GM23248 (cell line): ENCODE data around the gene PEX26. TPM values are rescaled to one million over a fixed set of nuclear protein-coding genes. Genes with fewer than 3 reads are reported as not detected.

Source experiments
- DNase-seq: peaks from one replicate; pipeline ENCODE4 v3.0.0-alpha.2; 2015
- H2AFZ ChIP-seq: fragments of 200-600 bp; sonication (generic); 2 replicates; pipeline ENCODE4 v1.6.1; 2016; ENCODE audit warnings: antibody characterized with exemption
- H3F3A ChIP-seq: fragments of 200-600 bp; sonication (generic); 2 replicates; pipeline ENCODE4 v1.6.1; 2016; ENCODE audit warnings: mild to moderate bottlenecking, antibody characterized with exemption, mixed run types; ENCODE audit not compliant: insufficient read depth
- H3K27ac ChIP-seq: fragments of 200-600 bp; sonication (generic); 2 replicates; pipeline ENCODE4 v1.5.1; 2016; ENCODE audit warnings: mild to moderate bottlenecking
- H3K27me3 ChIP-seq: fragments of 200-600 bp; sonication (generic); replicated peaks from 2 replicates; pipeline ENCODE4 v1.6.1; 2016; ENCODE audit warnings: mild to moderate bottlenecking; ENCODE audit not compliant: insufficient read depth
- H3K36me3 ChIP-seq: fragments of 200-600 bp; sonication (generic); 2 replicates; pipeline ENCODE4 v1.6.1; 2016; ENCODE audit warnings: low read depth, mild to moderate bottlenecking
- H3K4me1 ChIP-seq: fragments of 200-600 bp; sonication (generic); 2 replicates; pipeline ENCODE4 v1.6.1; 2016; ENCODE audit warnings: mild to moderate bottlenecking; ENCODE audit not compliant: insufficient read depth
- H3K4me2 ChIP-seq: fragments of 200-600 bp; sonication (generic); one replicate; pipeline ENCODE4 v1.6.1; 2016; ENCODE audit warnings: mild to moderate bottlenecking; ENCODE audit not compliant: unreplicated experiment
- H3K4me3 ChIP-seq: fragments of 200-600 bp; sonication (generic); 2 replicates; pipeline ENCODE4 v1.5.1; 2016; ENCODE audit warnings: mild to moderate bottlenecking
- H3K79me2 ChIP-seq: fragments of 200-600 bp; sonication (generic); 2 replicates; pipeline ENCODE4 v1.6.1; 2016; ENCODE audit warnings: mild to moderate bottlenecking; ENCODE audit not compliant: insufficient read depth
- H3K9ac ChIP-seq: fragments of 200-600 bp; sonication (generic); 2 replicates; pipeline ENCODE4 v1.6.1; 2016; ENCODE audit warnings: mild to moderate bottlenecking
- H3K9me2 ChIP-seq: fragments of 200-600 bp; sonication (generic); 2 replicates; pipeline ENCODE4 v1.6.1; 2016; ENCODE audit warnings: mixed run types, mild to moderate bottlenecking, moderate library complexity; ENCODE audit not compliant: insufficient read depth
- H3K9me3 ChIP-seq: fragments of 200-600 bp; sonication (generic); one replicate; pipeline ENCODE4 v1.6.1; 2017; ENCODE audit warnings: low read depth
- H4K20me1 ChIP-seq: fragments of 200-600 bp; sonication (generic); 2 replicates; pipeline ENCODE4 v1.6.0; 2016; ENCODE audit not compliant: insufficient read depth
- EZH2 ChIP-seq: fragments of 200-600 bp; sonication (generic); IDR thresholded peaks from 2 replicates; pipeline ENCODE4 v1.6.1; 2018; ENCODE audit warnings: antibody characterized with exemption, mild to moderate bottlenecking; ENCODE audit not compliant: insufficient read depth, poor library complexity, severe bottlenecking
- EZH2phosphoT487 ChIP-seq: fragments of 200-600 bp; sonication (generic); IDR thresholded peaks from 2 replicates; pipeline ENCODE4 v1.6.1; 2018; ENCODE audit warnings: antibody characterized with exemption, moderate library complexity, mild to moderate bottlenecking, low read depth; ENCODE audit not compliant: insufficient read depth
- WGBS, 2 experiments: methylation state at CpG; one replicate each; pipeline ENCODE4 v1.1.6; 2015 to 2017; ENCODE audit warnings: low lambda C conversion rate in 2 of 2, low coverage in 1 of 2; ENCODE audit errors: missing lambda C conversion rate in 2 of 2; 5-methylcytosine and 5-hydroxymethylcytosine counted together
- in situ Hi-C: fragments of 300-500 bp; cut with MboI; formaldehyde crosslinking; loops from 2 replicates; pipeline ENCODE4 v1.15.0; 2020
- polyA plus RNA-seq: library from polyadenylated mRNA; unstranded; fragments of >200 nt; fragmentation: Nextera tagmentation; extraction: Ambion mirVana; gene quantifications from 2 replicates; pipeline ENCODE4 v1.2.1, GENCODE V29; 2016
- total RNA-seq: library from RNA; depleted of rRNA; stranded (reverse); fragments of >200 nt; shearing (Covaris generic); gene quantifications from 2 replicates; pipeline ENCODE4 v1.2.3, GENCODE V29; 2014

PEX26 gene
- total and polyA plus RNA-seq, 2 experiments from 2014 or later = 4.7 to 32.2 TPM

GRCh38 chr22:18126606-18127005 lies 48.8 kb downstream of the PEX26 start:
- WGBS, 2 experiments = 94 to 96% methylated on average over 18 of the region's 18 CpGs
- no peaks in the 10 kb centered on the region for H3K4me1 ChIP-seq
- H3K4me3 ChIP-seq = no peak overlapping the region
- H3K4me2 ChIP-seq = no peak overlapping the region
- no peak for DNase-seq
- H3K27ac ChIP-seq = no peak overlapping the region
- H3K9me2 ChIP-seq = no peaks in the 10 kb centered on the region
- H3K79me2 ChIP-seq = no peaks in the 10 kb centered on the region
- H3F3A ChIP-seq = no peaks in the 10 kb centered on the region
- no peak overlapping the region for H2AFZ ChIP-seq
- TF ChIP-seq EZH2phosphoT487 (no peak), EZH2 (no peak)
- no peaks in the 10 kb centered on the region for H4K20me1 ChIP-seq
- H3K27me3 ChIP-seq = no peaks in the 10 kb centered on the region
- no peaks in the 10 kb centered on the region for H3K9me3 ChIP-seq
- no peaks in the 10 kb centered on the region for H3K36me3 ChIP-seq
- in situ Hi-C loops = no loop called here
- no peak overlapping the region for H3K9ac ChIP-seq

- in situ Hi-C loops = no loop called here
- no peak overlapping the region for H3K4me2 ChIP-seq
- DNase-seq = no peak
Measured at GRCh38 chr22:18130018-18130417, 52.2 kb downstream of the PEX26 start.

GRCh38 chr22:18130699-18131429 lies 53.1 kb downstream of the PEX26 start:
- H3F3A ChIP-seq = no peaks in the 10 kb centered on the region
- no peak for TF ChIP-seq EZH2
- TF ChIP-seq EZH2phosphoT487 = no peak
- no peak overlapping the region for H3K27ac ChIP-seq
- no peaks in the 10 kb centered on the region for H3K79me2 ChIP-seq
- 90% methylated on average over 20 of the region's 20 CpGs for WGBS, 2 experiments
- no peaks in the 10 kb centered on the region for H3K4me1 ChIP-seq
- H3K9me3 ChIP-seq = no peaks in the 10 kb centered on the region
- no peaks in the 10 kb centered on the region for H3K36me3 ChIP-seq
- in situ Hi-C loops = no loop called here
- no peak overlapping the region for H3K9ac ChIP-seq
- H4K20me1 ChIP-seq = no peaks in the 10 kb centered on the region
- H3K4me2 ChIP-seq = no peak overlapping the region
- H3K4me3 ChIP-seq = no peak overlapping the region
- no peaks in the 10 kb centered on the region for H3K9me2 ChIP-seq
- H2AFZ ChIP-seq = no peak overlapping the region
- DNase-seq = no peak
- H3K27me3 ChIP-seq = no peaks in the 10 kb centered on the region

More at GRCh38 chr22:18130018-18130417, 52.2 kb downstream of the PEX26 start:
- no peak overlapping the region for H2AFZ ChIP-seq
- H3K27ac ChIP-seq = no peak overlapping the region
- TF ChIP-seq EZH2 = no peak
- no peak for TF ChIP-seq EZH2phosphoT487
- no peaks in the 10 kb centered on the region for H3K9me3 ChIP-seq
- no peaks in the 10 kb centered on the region for H3K36me3 ChIP-seq
- no peaks in the 10 kb centered on the region for H3F3A ChIP-seq
- no peaks in the 10 kb centered on the region for H3K27me3 ChIP-seq
- H3K79me2 ChIP-seq = no peaks in the 10 kb centered on the region
- no peaks in the 10 kb centered on the region for H3K9me2 ChIP-seq
- no peaks in the 10 kb centered on the region for H4K20me1 ChIP-seq
- no peak overlapping the region for H3K9ac ChIP-seq
- WGBS, 2 experiments = 52 to 58% methylated on average over 8 of the region's 8 CpGs
- no peak overlapping the region for H3K4me3 ChIP-seq
- H3K4me1 ChIP-seq = no peaks in the 10 kb centered on the region

- H3K36me3 ChIP-seq = no peaks in the 10 kb centered on the region
- 5 to 11% methylated on average over 2 of the region's 2 CpGs for WGBS, 2 experiments
- no peaks in the 10 kb centered on the region for H3K9me2 ChIP-seq
- no peaks in the 10 kb centered on the region for H3F3A ChIP-seq
- no peaks in the 10 kb centered on the region for H3K9me3 ChIP-seq
- no peak overlapping the region for H3K4me2 ChIP-seq
- no peak overlapping the region for H3K4me3 ChIP-seq
- no peak overlapping the region for H2AFZ ChIP-seq
- no peaks in the 10 kb centered on the region for H3K4me1 ChIP-seq
- no peaks in the 10 kb centered on the region for H3K27me3 ChIP-seq
- no peak overlapping the region for H3K27ac ChIP-seq
- in situ Hi-C loops = no loop called here
- TF ChIP-seq EZH2 (no peak), EZH2phosphoT487 (no peak)
- H4K20me1 ChIP-seq = no peaks in the 10 kb centered on the region
- H3K9ac ChIP-seq = no peak overlapping the region
- no peaks in the 10 kb centered on the region for H3K79me2 ChIP-seq
- DNase-seq = no peak
Measured at GRCh38 chr22:18133452-18133851, 55.7 kb downstream of the PEX26 start.
